RWPE1 (cell line): ENCODE measurements around the gene YES1.
A peak's percentile ranks its signal among the peaks of the same experiment; 100 is the strongest.

Source experiments
- CTCF ChIA-PET: fragments of 350-600 bp; sonication (Branson Sonifier 250); formaldehyde crosslinking; extraction: SDS; loops from one replicate; lab custom pipeline; 2021; lab: Yijun Ruan, JAX
- POLR2A ChIA-PET: fragments of 400-600 bp; formaldehyde crosslinking; extraction: SDS; loops from one replicate; lab custom pipeline; 2020; ENCODE audit warnings: antibody characterized with exemption; ENCODE audit not compliant: low non-redundant PET; lab: Yijun Ruan, JAX
- DNase-seq: peaks from one replicate; pipeline ENCODE4 v3.0.0; 2012; ENCODE audit warnings: low spot score
- H3K27ac ChIP-seq: fragments of 450-650 bp; 2 replicates; pipeline ENCODE4 v1.5.1; 2017
- CTCF ChIP-seq: fragments of 450-650 bp; conservative IDR thresholded peaks from 2 replicates; pipeline ENCODE4 v1.5.1; 2017; ENCODE audit warnings: low read depth, mild to moderate bottlenecking

The YES1 gene

DNA sequence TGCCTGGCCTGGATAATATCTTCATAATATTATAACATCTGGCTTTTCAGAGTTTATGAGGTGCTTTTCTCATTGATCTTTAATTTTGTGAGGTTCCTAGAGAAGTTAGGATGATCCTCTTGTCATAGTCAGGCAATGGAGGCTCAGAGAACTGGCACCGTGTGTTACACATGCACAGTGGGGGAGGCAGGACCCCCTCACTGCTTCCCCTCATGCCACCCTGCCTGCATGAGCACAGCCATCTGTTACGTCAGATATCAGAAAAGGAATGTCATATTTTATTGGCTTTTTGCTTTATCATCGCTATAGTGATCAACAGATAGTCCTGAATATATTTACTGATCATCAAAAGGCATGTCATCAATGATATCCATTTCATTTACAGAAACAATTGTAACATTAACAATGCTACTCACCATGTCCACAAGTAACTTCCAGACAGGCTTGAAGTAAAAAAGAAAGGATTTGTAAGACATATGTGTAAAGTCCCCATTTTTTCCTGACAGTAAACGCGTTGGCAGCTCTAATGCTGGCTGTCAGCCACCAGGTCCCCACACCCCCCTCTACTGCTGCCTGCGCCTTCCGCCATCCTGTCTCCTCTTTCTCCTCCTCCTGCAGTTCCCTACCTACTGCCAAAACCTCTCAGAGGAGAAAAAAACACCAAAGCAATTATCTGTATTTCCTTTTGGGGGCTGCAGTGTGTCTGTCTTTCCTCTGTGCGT, 118.4 kb downstream of the YES1 start:
- no peak overlapping the region for H3K27ac ChIP-seq
- no peak for DNase-seq
- TF ChIP-seq CTCF: no peak
- ChIA-PET POLR2A (no interaction called here), CTCF (no interaction called here)

- POLR2A ChIA-PET: no interaction called here
- no peak overlapping the region for H3K27ac ChIP-seq
- DNase-seq: no peak
- no peak for TF ChIP-seq CTCF
- CTCF ChIA-PET: interaction anchor here (0.6 to 0.7 kb wide), 2 partner anchors 11 to 98 kb away, joined by 3 read pairs; no protein-coding TSS in a partner anchor
Measured at GRCh38 chr18:692824-693223, 119.2 kb downstream of the YES1 start.

GRCh38 chr18:688323-688722, 123.7 kb downstream of the YES1 start:
- no peak for DNase-seq
- CTCF ChIA-PET: interaction anchor here (0.6 kb wide), 1 partner anchor 1967 kb away, joined by 3 read pairs; the partner anchor contains the start of gene SMCHD1
- no peak overlapping the region for H3K27ac ChIP-seq
- POLR2A ChIA-PET: no interaction called here
- no peak for TF ChIP-seq CTCF

DNA sequence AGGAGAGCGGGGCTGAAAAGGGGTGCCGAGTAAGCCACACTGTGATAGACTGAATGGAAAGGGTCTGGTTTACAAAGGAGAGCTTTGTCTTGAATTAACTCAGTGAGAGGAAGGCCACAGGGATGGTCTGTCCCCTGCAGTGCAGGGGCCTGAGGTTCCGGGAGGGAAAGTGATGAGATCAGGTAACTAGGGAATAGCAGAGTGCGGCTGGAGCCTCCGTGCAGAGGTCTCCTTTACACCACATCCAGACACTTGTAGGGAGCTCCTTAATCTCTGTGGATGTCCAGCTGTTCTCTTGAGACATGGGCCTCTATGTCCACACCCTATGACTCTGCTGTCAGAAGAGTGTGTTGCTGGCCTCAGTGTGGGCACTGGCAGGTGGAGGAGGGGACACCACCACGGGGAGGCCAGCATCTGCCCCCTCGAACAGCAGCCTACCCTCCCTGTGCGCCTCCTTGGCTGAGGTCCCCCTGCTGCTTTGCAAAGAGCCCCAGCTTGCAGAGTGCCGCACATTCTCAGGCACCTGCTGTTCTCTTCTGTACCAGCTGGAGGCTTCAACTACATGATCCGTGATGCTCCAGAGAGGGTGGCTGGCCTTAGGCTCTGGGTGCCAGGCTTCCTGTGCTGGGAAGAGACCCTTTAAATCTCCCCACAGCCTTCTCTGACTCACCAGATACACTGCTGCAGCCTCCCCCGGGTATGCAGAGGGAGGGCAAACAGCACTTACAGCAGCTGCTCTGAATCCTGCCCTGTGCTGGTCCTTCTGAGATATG, 125.5 kb downstream of the YES1 start:
- no peak for TF ChIP-seq CTCF
- ChIA-PET CTCF (no interaction called here), POLR2A (no interaction called here)
- 0 out of 2 replicates have a peak overlapping the region, but pooled peaks have one; percentile 5 for H3K27ac ChIP-seq
- DNase-seq: no peak

- TF ChIP-seq CTCF: no peak
- POLR2A ChIA-PET: no interaction called here
- CTCF ChIA-PET: interaction anchor here (0.5 to 0.6 kb wide), 2 partner anchors 99 to 122 kb away, joined by 3 read pairs; no protein-coding TSS in a partner anchor
Measured at GRCh38 chr18:685438-685837, 126.6 kb downstream of the YES1 start.

GRCh38 chr18:683531-683930, 128.5 kb downstream of the YES1 start:
- peak overlapping the region; percentile 17; the same call in 1 of the 2 replicates for H3K27ac ChIP-seq
- POLR2A ChIA-PET: no interaction called here
- no peak for TF ChIP-seq CTCF
- no peak for DNase-seq
- CTCF ChIA-PET: no interaction called here

More at GRCh38 chr18:685438-685837, 126.6 kb downstream of the YES1 start:
- DNase-seq: peak; percentile 41
- H3K27ac ChIP-seq: no peak overlapping the region
